Umbilical cord (tissue), 2 donors: ENCODE measurements around the gene FANCF. TPM values are rescaled to one million over a fixed set of nuclear protein-coding genes. Genes with fewer than 3 reads are reported as not detected.

Source experiments
- DNase-seq: peaks from one replicate; pipeline ENCODE4 v3.0.0-alpha.2; 2015; ENCODE audit warnings: low spot score
- total RNA-seq: library from RNA; depleted of rRNA; stranded (reverse); fragments of >200 nt; gene quantifications from one replicate; pipeline ENCODE4 v1.2.3, GENCODE V29; 2014; ENCODE audit warnings: low replicate concordance; ENCODE audit not compliant: insufficient read depth

The FANCF gene
- total RNA-seq, 1 donor from 2014 or later: 7.5 TPM

DNA sequence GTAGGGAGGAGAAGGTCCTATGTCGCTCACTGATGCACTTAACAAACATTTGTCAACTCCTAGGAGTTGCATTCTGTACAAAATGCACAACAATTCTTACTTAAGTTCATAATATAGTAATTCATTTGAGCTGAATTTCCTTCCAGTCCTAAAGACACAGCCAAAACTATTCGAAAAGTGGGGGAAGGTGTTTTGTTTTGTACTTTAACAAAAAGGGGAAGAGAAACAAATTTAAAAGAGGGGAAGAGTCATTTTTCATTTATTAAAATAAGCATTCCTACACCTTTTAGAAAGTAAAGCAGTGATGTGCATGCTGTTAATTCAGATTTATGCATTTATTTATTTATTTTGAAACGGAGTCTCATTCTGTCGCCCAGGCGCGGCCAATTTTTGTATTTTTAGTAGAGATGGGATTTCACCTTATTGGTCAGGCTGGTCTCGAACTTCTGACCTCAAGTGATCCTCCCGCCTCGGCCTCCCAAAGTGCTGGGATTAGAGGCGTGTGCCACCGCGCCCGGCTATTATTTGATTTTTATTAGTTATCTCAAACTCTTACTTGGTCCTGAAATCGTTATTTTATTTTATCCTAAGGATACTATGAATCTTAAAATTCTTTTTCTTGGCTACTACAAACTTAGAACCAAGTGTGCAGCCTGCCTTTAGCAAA, 1.1 kb upstream of the FANCF start:
- DNase-seq: no peak

DNA sequence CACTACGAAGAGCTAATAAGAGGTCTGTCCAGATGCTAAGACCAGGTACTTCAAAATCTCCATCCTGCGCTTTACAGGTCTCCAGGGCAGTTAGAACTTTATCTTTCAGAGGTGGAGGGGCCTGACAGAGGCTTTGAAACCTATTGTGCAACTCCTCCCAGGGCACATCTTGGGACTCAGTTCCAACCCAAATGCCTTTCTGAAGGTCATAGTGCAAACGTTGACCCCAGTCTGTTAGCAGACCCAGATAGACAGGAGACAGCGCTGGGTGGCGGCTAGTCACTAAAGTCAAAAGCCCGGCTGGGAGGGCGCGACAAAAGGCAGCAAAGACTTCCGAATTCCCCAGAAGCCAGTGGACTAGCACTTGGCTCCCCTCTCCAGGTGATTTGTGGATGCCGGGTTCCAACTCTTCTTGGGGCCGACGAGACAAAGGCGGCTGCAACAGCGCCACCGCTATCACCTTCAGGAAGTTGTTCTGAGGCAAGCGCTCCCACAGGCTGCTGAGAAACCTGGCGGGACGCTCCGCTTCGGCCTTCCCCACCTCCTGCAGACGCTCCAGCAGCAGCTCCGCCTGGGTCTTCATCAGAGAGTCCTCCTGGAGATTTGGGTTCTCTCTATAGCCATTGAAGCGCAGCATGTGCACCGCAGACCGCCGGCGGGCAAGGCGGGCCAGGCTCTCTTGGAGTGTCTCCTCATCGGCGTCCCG, 728 bp downstream of the FANCF start:
- peak; percentile 71 for DNase-seq

DNA sequence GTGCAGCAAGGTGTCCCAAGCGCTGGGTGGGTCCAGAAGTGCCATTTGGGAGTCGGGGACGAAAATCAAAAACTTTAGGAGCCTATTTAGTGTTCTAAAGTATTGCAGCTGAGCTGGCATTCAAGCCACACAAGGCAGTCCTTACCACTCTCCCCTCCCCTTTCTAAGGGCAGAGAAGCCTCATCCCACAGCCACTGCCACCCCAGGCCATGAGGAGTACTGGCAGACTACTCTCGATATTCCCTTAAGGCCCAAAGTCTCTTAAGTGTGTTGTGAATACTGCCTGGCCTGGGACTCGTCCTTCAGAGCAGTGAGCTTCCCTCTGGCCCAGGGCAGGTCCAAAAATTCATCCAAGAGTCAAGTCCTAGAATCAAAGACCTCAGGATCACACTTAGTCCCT, 7.8 kb downstream of the FANCF start:
- DNase-seq: no peak

DNA sequence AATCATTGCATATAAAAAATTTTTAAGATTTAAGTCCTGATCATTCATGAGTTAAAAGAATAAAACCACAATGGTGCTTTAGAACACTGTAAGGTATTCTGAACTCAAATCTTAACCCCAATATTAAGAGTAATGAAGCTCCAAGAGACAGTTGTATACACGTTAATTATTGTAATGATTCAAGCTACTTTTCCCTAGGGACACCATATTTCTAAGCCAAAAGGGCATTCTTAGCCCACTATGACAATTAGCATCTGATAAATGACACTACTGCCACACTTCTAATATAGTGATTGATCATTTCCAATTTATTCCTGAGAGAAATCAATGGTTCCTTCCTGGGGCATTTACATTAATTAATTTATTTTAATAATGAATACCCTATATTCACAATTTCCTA, 21.7 kb downstream of the FANCF start:
- DNase-seq: no peak

DNA sequence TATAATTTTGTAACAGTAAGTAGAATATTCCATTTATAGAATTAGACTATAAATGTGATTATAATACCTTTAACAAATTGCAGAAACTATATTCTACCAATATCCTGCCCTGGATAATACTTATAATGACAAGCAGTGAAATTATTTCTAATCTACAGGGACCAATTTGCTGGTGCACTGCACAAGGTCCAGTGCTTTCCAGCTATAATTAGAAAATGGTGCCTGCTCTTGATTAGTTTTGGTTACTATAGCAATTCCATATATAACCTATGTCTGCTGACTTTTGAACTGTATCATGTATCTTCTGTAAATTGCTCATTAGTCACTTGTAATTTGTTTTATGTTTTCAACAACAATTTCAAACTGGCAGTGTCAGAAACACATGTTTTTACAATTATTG, 23.1 kb downstream of the FANCF start:
- DNase-seq: no peak

DNA sequence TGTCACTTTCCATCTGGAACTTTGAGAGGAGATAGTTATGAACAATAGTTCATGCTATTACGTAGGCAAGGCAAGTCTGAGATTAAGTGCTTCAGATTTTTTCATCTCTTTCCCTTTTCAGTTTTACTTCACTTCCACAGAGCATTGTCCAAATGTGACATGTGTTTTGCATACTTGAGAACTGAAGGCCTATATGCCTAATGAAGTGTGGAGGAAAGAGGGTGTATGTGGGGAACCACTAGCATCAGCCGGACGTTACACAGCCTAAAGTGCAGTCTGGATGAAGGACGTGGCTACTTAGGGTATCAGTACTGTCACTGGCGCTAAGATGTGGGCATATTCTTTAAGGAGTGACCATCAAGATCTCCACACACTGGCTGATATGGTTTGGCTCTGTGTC, 26.2 kb downstream of the FANCF start:
- no peak for DNase-seq

DNA sequence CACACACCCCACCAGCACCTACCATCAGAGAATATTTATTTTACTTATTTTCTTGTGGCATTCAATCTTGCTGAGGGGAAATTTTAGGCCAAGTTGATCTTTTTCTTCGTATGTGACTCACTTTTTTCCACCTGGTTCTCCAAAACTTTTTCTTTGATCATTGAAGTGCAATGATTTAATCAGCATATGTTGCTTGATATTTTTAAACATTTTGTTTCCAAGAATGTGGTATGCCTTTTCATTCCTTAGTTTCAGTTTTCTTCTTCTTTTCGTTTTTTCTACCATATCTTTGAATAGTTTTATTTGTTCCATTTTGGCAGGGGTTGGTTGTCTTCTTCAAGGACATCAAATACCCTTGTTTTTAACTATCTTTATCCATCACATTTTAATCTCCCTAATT, 28.6 kb downstream of the FANCF start:
- no peak for DNase-seq

DNA sequence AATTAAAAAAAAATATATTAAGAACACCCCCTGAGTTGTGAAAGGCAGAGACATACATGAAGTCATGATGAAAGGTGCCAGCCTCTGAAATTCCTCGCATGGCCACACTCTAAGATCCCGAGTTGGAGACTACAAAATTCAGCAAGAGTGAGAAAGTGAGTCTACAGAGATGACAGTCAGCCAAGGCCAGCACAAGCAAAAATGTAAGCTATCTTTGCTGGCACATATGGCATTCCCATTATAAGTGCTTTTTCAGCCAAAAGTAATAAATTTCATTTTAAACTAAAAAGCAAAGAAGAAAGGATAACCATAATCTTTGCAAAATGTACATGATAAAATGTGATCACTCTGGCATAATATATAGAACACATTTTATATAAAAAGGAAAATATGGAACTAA, 40.6 kb downstream of the FANCF start:
- DNase-seq: no peak

DNA sequence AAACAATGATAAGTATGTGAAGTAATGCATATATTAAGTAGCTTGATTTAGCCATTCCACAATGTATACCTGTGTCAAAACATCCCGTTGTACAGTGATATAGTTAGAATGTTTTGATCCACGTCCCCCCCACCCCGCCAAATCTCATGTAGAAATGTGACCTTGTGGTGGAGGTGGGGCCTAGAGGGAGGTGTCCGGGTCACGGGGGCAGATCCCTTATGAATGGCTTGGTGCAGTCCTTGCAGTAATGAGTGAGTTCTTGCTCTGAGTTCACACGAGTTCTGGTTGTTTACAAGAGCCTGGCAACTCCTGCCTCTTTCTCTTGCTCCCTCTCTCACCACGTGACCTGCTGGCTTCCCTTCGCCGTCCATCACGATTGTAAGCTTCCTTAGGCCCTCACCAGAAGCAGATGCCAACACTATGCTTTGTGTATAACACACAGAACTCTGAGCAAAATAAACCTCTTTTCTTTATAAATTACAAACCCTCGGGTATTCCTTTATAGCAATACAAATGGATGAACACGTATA, 41.6 kb downstream of the FANCF start:
- no peak for DNase-seq

DNA sequence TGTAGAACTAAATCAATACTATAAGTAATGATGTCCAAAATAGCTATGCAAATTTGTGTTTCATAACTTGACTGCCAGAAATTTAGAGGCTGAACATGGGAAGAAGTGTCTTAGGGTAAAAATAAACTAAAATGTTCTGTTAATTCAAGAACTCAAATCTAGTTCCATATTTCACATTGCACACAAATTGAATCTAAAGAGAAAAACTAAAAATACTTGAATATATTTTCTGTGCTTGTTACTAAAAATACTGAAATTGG, 43.5 kb downstream of the FANCF start:
- no peak for DNase-seq

DNA sequence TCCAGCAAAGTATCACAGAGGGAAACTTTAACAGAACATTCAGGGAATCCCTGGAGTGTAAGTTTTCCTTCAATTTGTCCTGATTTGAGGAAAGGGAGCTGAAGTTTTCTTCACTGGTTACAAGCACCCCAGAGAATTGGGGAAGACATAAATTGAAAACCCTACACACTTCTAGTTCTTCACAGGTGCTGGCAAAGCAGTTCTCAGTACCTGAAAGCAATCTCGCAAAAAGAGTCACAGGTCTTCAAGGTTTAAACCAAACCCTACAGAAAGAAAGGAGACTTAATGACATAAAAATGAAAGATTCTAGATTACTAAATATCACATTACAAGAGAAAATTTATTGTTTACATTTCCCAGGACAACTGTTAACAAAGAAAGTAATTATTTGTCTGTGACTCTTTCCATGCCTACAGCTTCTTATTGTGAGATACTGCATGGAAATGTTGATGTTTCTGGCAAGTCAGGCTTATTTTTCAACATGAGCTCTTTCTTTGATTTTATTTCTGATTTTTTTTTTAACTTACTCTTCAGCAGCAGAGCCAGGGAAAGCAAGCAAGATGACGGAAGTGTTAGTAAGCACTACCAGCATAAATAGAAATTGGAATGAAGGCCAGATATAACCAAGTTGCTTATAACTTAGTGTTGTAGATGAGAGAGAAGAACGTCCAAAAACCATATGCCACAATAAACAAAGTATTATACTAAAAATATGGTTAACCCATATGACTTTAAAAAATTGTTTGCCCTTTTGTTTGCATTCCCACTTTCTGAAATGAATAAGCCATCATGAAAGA, 44.1 kb downstream of the FANCF start:
- no peak for DNase-seq

DNA sequence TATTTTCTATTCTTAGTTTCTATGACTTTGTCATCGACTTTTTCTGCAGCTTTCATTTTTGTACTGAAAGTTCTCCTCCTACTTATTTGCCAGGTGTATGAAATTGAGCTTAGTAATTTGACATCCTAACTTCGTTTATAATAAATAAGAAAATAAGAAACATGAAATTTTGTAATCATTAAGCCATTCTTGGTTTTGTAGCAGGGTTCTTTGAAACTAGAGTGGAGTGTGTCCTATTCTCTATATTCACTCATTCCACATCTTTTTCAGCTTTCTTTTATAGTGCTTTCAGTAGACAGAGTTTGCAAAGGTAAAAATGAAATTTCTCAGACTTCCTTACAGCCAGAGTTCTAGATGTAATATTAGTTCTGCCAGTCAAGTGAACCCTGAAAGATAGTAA, 47.8 kb downstream of the FANCF start:
- DNase-seq: no peak

Other genes with a start within 250 kb of the FANCF start
- 7.7 TPM for gene GAS2, start 40.8 kb upstream of the FANCF start, total RNA-seq
- 7.5 TPM for gene SVIP, start 204.0 kb upstream of the FANCF start, total RNA-seq
- not detected for gene CCDC179, start 234.7 kb upstream of the FANCF start, total RNA-seq